ENCODE data around the gene CDK8.

DNA sequence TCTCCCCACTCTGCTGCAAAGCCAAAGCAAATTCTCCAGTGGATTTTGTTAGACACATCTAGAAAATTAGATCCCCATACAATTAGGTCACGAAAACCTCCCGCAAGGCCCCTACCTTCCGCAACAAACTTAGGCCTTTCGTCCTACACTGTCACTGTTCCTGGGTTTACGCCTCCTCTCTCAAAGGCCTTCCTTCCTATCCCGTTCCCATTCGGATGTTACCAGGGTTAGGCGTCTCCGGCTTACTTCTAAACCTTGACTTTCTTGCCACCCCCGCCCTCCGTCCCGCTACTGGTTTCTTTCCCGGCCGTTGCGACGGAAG lies 32.6 kb upstream of the CDK8 start:
- TF ChIP-seq, protein P1, sequence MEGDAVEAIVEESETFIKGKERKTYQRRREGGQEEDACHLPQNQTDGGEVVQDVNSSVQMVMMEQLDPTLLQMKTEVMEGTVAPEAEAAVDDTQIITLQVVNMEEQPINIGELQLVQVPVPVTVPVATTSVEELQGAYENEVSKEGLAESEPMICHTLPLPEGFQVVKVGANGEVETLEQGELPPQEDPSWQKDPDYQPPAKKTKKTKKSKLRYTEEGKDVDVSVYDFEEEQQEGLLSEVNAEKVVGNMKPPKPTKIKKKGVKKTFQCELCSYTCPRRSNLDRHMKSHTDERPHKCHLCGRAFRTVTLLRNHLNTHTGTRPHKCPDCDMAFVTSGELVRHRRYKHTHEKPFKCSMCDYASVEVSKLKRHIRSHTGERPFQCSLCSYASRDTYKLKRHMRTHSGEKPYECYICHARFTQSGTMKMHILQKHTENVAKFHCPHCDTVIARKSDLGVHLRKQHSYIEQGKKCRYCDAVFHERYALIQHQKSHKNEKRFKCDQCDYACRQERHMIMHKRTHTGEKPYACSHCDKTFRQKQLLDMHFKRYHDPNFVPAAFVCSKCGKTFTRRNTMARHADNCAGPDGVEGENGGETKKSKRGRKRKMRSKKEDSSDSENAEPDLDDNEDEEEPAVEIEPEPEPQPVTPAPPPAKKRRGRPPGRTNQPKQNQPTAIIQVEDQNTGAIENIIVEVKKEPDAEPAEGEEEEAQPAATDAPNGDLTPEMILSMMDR (conservative IDR thresholded peaks at IDR 0.05; ENCODE audit: low read depth, low read length): no peak
- no peak for TF ChIP-seq EZH2phosphoT487 (IDR thresholded peaks at IDR 0.05; ENCODE audit: borderline replicate concordance, low read length)

Measured in PC-3 (cell line).